B cell (primary cell): ENCODE measurements around the gene CDH16.

Experiments
- CTCF ChIP-seq: fragments of 200-600 bp; IDR thresholded peaks from one replicate; pipeline ENCODE4 v1.8.0; 2022; ENCODE audit warnings: antibody characterized with exemption, mild to moderate bottlenecking
- EZH2 ChIP-seq: IDR thresholded peaks from 2 replicates; pipeline ENCODE4 v1.6.1; 2012; ENCODE audit warnings: borderline replicate concordance, low read depth, mild to moderate bottlenecking, moderate library complexity, low read length; ENCODE audit not compliant: insufficient read depth, poor library complexity, severe bottlenecking

DNA sequence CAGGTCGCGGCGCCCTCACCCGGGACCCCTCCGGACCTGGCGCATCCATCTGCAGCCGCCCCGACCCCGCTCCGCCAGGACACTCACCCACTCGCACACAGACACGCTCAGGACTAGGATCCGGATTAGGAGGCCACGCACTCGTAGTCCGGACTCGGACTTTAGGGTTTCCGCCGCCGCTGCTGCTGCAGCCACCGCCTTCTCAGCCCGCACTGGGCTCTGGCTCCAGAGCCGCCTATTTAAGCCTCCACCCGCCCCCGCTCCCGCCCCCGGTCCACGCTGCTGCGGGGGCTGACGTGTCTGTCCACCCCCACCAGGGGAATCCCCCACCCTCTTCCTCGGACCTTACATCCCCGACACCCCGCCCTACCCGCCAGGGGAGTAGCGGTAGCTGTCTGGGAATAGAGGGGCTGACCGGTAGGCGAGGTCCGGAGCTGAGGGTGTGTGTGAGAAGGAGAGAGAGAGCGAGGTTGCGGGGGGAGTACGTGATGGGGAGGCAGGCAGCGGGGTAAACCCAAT is 6.7 kb upstream of the CDH16 start, which contains the start of gene RRAD:
- TF ChIP-seq CTCF (no peak), EZH2 (peak; percentile 83)
